ENCODE data around the gene TACC2. TPM values are rescaled to one million over a fixed set of nuclear protein-coding genes. Genes with fewer than 3 reads are reported as not detected.

The TACC2 gene
- total and polyA plus RNA-seq, 2 donors (not counting 1 experiment from before 2014, with no cell fraction given), result not detected

GRCh38 chr10:122121059-122121458 lies 132.1 kb downstream of the TACC2 start:
- ChIA-PET POLR2A (no interaction called here), CTCF (no interaction called here)
- Histone ChIP-seq H3K27me3 (replicated peaks in 1 of 4; ENCODE audit: control extremely low read depth in 1 of 4, control insufficient read depth in 3 of 4, insufficient read depth in 4 of 4, low read length in 3 of 4) (no peaks in the 10 kb centered on the region), H3K4me1 (ENCODE audit: control insufficient read depth in 2 of 2, insufficient read depth in 2 of 2, low read length in 2 of 2) (no peaks in the 10 kb centered on the region), H3K9me3 (ENCODE audit: control extremely low read depth in 1 of 3, control insufficient read depth in 2 of 3, insufficient read depth in 1 of 3, low read length in 2 of 3) (no peaks in the 10 kb centered on the region), H4K20me1 (ENCODE audit: control insufficient read depth, insufficient read depth, low read length, poor library complexity, severe bottlenecking) (no peaks in the 10 kb centered on the region), H3K4me2 (replicated peaks; ENCODE audit: low read depth, low read length, poor library complexity, severe bottlenecking) (no peak overlapping the region), H3K9ac (ENCODE audit: low read length) (no peak overlapping the region), H3K79me2 (ENCODE audit: control insufficient read depth, insufficient read depth, low read length) (no peaks in the 10 kb centered on the region), H2AFZ (ENCODE audit: insufficient read depth, low read depth, low read length, poor library complexity, severe bottlenecking) (no peak overlapping the region), H3K36me3 (replicated peaks in 1 of 2; ENCODE audit: control extremely low read depth in 1 of 2, control insufficient read depth in 1 of 2, extremely low read depth in 1 of 2, insufficient read depth in 2 of 2, low read length in 1 of 2) (no peaks in the 10 kb centered on the region), H3K27ac (ENCODE audit: low read length in 2 of 2) (no peak overlapping the region), H3K4me3 (ENCODE audit: control extremely low read depth in 1 of 5, extremely low read depth in 1 of 5, insufficient read depth in 1 of 5, low read depth in 2 of 5, low read length in 4 of 5) (no peak overlapping the region)
- intact Hi-C loops (cut with micrococcal nuclease), result no loop called here
- Mint-ChIP-seq H3K9me3 (ENCODE audit: insufficient read depth) (no peaks in the 10 kb centered on the region), H3K4me3 (no peak overlapping the region), H3K27me3 (peaks cover 8% of the 10 kb centered on the region), H3K27ac (no peak overlapping the region), H3K4me1 (no peaks in the 10 kb centered on the region)
- TF ChIP-seq, protein P1, sequence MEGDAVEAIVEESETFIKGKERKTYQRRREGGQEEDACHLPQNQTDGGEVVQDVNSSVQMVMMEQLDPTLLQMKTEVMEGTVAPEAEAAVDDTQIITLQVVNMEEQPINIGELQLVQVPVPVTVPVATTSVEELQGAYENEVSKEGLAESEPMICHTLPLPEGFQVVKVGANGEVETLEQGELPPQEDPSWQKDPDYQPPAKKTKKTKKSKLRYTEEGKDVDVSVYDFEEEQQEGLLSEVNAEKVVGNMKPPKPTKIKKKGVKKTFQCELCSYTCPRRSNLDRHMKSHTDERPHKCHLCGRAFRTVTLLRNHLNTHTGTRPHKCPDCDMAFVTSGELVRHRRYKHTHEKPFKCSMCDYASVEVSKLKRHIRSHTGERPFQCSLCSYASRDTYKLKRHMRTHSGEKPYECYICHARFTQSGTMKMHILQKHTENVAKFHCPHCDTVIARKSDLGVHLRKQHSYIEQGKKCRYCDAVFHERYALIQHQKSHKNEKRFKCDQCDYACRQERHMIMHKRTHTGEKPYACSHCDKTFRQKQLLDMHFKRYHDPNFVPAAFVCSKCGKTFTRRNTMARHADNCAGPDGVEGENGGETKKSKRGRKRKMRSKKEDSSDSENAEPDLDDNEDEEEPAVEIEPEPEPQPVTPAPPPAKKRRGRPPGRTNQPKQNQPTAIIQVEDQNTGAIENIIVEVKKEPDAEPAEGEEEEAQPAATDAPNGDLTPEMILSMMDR (IDR thresholded peaks at IDR 0.05), result no peak
- no peak for TF ChIP-seq EZH2 (IDR thresholded peaks at IDR 0.05; ENCODE audit: borderline replicate concordance, insufficient read depth, low read depth, low read length, poor library complexity, severe bottlenecking)
- 84% methylated on average over 4 of the region's 5 CpGs for WGBS (ENCODE audit: insufficient coverage)
- no peak for DNase-seq
- ATAC-seq (ENCODE audit: low read depth), result no peak

- H3K27me3 Mint-ChIP-seq, result peaks cover under 1% of the 10 kb centered on the region
- H2AFZ ChIP-seq (ENCODE audit: insufficient read depth, low read depth, low read length, poor library complexity, severe bottlenecking), result no peak overlapping the region
- intact Hi-C loops (cut with micrococcal nuclease), result no loop called here
- no peak overlapping the region for H3K9ac ChIP-seq (ENCODE audit: low read length)
- no peaks in the 10 kb centered on the region for H3K9me3 Mint-ChIP-seq (ENCODE audit: insufficient read depth)
- CTCF ChIA-PET, result interaction anchor here (0.9 kb wide), 1 partner anchor 21 kb away, joined by 3 read pairs; no protein-coding TSS in a partner anchor
- H3K4me3 Mint-ChIP-seq, result no peak overlapping the region
- H3K79me2 ChIP-seq (ENCODE audit: control insufficient read depth, insufficient read depth, low read length), result no peaks in the 10 kb centered on the region
- H3K4me3 ChIP-seq (ENCODE audit: control extremely low read depth in 1 of 5, extremely low read depth in 1 of 5, insufficient read depth in 1 of 5, low read depth in 2 of 5, low read length in 4 of 5), result no peak overlapping the region
- no peak overlapping the region for H3K4me2 ChIP-seq (replicated peaks; ENCODE audit: low read depth, low read length, poor library complexity, severe bottlenecking)
- POLR2A ChIA-PET, result no interaction called here
- DNase-seq, result no peak
- no peaks in the 10 kb centered on the region for H3K36me3 ChIP-seq (replicated peaks in 1 of 2; ENCODE audit: control extremely low read depth in 1 of 2, control insufficient read depth in 1 of 2, extremely low read depth in 1 of 2, insufficient read depth in 2 of 2, low read length in 1 of 2)
- WGBS (ENCODE audit: insufficient coverage), result 68% methylated on average over 6 of the region's 8 CpGs
- no peaks in the 10 kb centered on the region for H4K20me1 ChIP-seq (ENCODE audit: control insufficient read depth, insufficient read depth, low read length, poor library complexity, severe bottlenecking)
- no peaks in the 10 kb centered on the region for H3K27me3 ChIP-seq (replicated peaks in 1 of 4; ENCODE audit: control extremely low read depth in 1 of 4, control insufficient read depth in 3 of 4, insufficient read depth in 4 of 4, low read length in 3 of 4)
- TF ChIP-seq EZH2 (IDR thresholded peaks at IDR 0.05; ENCODE audit: borderline replicate concordance, insufficient read depth, low read depth, low read length, poor library complexity, severe bottlenecking), result no peak
- TF ChIP-seq, protein P1 (IDR thresholded peaks at IDR 0.05), result no peak
- no peak overlapping the region for H3K27ac Mint-ChIP-seq
- no peaks in the 10 kb centered on the region for H3K4me1 Mint-ChIP-seq
- no peaks in the 10 kb centered on the region for H3K4me1 ChIP-seq (ENCODE audit: control insufficient read depth in 2 of 2, insufficient read depth in 2 of 2, low read length in 2 of 2)
- H3K9me3 ChIP-seq (ENCODE audit: control extremely low read depth in 1 of 3, control insufficient read depth in 2 of 3, insufficient read depth in 1 of 3, low read length in 2 of 3), result peaks cover 0 to 8% (median 0%) of the 10 kb centered on the region in 3 donors
- ATAC-seq (ENCODE audit: low read depth), result no peak
- H3K27ac ChIP-seq (ENCODE audit: low read length in 2 of 2), result no peak overlapping the region
Observed at GRCh38 chr10:122122493-122122892, 133.5 kb downstream of the TACC2 start.

Measured in B cell (primary cell).